GM12878 (cell line): Measurements from ENCODE around the gene MAGI2.

Experiments used
- CBFB ChIP-seq: IDR thresholded peaks from 2 replicates; pipeline ENCODE4 v1.6.1; 2016; ENCODE audit warnings: antibody characterized with exemption, low read depth
- MEF2A ChIP-seq: IDR thresholded peaks from 2 replicates; pipeline ENCODE4 v1.6.1; 2011; ENCODE audit warnings: low read depth, mild to moderate bottlenecking, low read length, moderate library complexity; ENCODE audit not compliant: insufficient read depth
- POLR2A ChIP-seq: IDR thresholded peaks from 2 replicates; pipeline ENCODE4 v1.6.1; 2011; ENCODE audit warnings: low read depth, mild to moderate bottlenecking, low read length
- SIX5 ChIP-seq: IDR thresholded peaks from 2 replicates; pipeline ENCODE4 v1.6.1; 2011; ENCODE audit warnings: mild to moderate bottlenecking, low read depth, low read length, moderate library complexity; ENCODE audit not compliant: severe bottlenecking
- SREBF2 ChIP-seq: IDR thresholded peaks from 2 replicates; pipeline ENCODE4 v1.6.1; 2012; ENCODE audit warnings: mild to moderate bottlenecking, low read length
- TF ChIP-seq, protein P1 (sequence below): IDR thresholded peaks from 2 replicates; pipeline ENCODE4 v1.6.1; 2012; ENCODE audit warnings: mild to moderate bottlenecking, low read depth, low read length
- TF ChIP-seq, protein P2 (sequence below), 3 experiments: IDR thresholded peaks in 2 of 3; conservative IDR thresholded peaks in 1 of 3; 2 replicates each; pipeline ENCODE4 v1.5.1; 2011; ENCODE audit warnings: low read depth in 3 of 3, low read length in 3 of 3, mild to moderate bottlenecking in 3 of 3, control low read depth in 2 of 3, moderate library complexity in 2 of 3, inconsistent platforms in 1 of 3, mixed read lengths in 1 of 3; ENCODE audit not compliant: control insufficient read depth in 2 of 3, insufficient read depth in 1 of 3; ENCODE audit errors: extremely low read depth in 1 of 3
- TF ChIP-seq, protein P3 (sequence below): IDR thresholded peaks from 2 replicates; pipeline ENCODE4 v1.6.1; 2012; ENCODE audit warnings: low read length, inconsistent platforms
- TF ChIP-seq, protein P4 (sequence below): fragments of 450-650 bp; IDR thresholded peaks from 2 replicates; pipeline ENCODE4 v1.6.1; 2017; ENCODE audit warnings: mild to moderate bottlenecking

DNA sequence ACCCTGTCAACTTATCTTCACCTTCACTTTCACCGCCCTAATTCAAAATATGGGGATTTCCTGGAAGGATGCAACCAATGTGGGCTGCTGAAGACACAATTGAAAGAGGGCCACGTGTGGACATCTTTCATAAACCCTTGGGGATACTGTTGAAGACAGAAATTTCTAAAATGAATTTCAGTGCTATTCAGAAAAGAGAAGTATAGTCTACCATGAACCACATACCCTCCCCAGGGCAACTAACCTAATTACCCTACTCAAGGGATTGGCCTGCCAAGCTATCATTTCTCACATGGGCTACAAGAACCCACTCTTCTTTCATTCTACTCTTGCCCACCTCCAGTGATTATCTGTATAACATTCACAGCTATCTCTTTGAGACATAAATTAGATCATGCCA is 1428.9 kb downstream of the MAGI2 start:
- TF ChIP-seq, protein P1, sequence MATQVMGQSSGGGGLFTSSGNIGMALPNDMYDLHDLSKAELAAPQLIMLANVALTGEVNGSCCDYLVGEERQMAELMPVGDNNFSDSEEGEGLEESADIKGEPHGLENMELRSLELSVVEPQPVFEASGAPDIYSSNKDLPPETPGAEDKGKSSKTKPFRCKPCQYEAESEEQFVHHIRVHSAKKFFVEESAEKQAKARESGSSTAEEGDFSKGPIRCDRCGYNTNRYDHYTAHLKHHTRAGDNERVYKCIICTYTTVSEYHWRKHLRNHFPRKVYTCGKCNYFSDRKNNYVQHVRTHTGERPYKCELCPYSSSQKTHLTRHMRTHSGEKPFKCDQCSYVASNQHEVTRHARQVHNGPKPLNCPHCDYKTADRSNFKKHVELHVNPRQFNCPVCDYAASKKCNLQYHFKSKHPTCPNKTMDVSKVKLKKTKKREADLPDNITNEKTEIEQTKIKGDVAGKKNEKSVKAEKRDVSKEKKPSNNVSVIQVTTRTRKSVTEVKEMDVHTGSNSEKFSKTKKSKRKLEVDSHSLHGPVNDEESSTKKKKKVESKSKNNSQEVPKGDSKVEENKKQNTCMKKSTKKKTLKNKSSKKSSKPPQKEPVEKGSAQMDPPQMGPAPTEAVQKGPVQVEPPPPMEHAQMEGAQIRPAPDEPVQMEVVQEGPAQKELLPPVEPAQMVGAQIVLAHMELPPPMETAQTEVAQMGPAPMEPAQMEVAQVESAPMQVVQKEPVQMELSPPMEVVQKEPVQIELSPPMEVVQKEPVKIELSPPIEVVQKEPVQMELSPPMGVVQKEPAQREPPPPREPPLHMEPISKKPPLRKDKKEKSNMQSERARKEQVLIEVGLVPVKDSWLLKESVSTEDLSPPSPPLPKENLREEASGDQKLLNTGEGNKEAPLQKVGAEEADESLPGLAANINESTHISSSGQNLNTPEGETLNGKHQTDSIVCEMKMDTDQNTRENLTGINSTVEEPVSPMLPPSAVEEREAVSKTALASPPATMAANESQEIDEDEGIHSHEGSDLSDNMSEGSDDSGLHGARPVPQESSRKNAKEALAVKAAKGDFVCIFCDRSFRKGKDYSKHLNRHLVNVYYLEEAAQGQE, result no peak
- TF ChIP-seq CBFB (no peak), MEF2A (no peak), SREBF2 (no peak), SIX5 (no peak), POLR2A (no peak)
- TF ChIP-seq, protein P2, sequence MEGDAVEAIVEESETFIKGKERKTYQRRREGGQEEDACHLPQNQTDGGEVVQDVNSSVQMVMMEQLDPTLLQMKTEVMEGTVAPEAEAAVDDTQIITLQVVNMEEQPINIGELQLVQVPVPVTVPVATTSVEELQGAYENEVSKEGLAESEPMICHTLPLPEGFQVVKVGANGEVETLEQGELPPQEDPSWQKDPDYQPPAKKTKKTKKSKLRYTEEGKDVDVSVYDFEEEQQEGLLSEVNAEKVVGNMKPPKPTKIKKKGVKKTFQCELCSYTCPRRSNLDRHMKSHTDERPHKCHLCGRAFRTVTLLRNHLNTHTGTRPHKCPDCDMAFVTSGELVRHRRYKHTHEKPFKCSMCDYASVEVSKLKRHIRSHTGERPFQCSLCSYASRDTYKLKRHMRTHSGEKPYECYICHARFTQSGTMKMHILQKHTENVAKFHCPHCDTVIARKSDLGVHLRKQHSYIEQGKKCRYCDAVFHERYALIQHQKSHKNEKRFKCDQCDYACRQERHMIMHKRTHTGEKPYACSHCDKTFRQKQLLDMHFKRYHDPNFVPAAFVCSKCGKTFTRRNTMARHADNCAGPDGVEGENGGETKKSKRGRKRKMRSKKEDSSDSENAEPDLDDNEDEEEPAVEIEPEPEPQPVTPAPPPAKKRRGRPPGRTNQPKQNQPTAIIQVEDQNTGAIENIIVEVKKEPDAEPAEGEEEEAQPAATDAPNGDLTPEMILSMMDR (IDR thresholded peaks at IDR 0.05 in 2 of 3, conservative IDR thresholded peaks at IDR 0.05 in 1 of 3; ENCODE audit: control insufficient read depth in 2 of 3, extremely low read depth in 1 of 3, insufficient read depth in 1 of 3, low read depth in 3 of 3, low read length in 3 of 3), result no peak
- TF ChIP-seq, protein P3, sequence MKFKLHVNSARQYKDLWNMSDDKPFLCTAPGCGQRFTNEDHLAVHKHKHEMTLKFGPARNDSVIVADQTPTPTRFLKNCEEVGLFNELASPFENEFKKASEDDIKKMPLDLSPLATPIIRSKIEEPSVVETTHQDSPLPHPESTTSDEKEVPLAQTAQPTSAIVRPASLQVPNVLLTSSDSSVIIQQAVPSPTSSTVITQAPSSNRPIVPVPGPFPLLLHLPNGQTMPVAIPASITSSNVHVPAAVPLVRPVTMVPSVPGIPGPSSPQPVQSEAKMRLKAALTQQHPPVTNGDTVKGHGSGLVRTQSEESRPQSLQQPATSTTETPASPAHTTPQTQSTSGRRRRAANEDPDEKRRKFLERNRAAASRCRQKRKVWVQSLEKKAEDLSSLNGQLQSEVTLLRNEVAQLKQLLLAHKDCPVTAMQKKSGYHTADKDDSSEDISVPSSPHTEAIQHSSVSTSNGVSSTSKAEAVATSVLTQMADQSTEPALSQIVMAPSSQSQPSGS, result no peak
- TF ChIP-seq, protein P4, sequence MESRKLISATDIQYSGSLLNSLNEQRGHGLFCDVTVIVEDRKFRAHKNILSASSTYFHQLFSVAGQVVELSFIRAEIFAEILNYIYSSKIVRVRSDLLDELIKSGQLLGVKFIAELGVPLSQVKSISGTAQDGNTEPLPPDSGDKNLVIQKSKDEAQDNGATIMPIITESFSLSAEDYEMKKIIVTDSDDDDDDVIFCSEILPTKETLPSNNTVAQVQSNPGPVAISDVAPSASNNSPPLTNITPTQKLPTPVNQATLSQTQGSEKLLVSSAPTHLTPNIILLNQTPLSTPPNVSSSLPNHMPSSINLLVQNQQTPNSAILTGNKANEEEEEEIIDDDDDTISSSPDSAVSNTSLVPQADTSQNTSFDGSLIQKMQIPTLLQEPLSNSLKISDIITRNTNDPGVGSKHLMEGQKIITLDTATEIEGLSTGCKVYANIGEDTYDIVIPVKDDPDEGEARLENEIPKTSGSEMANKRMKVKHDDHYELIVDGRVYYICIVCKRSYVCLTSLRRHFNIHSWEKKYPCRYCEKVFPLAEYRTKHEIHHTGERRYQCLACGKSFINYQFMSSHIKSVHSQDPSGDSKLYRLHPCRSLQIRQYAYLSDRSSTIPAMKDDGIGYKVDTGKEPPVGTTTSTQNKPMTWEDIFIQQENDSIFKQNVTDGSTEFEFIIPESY, result no peak
